ENCODE results near the gene SH3BP4.

SH3BP4 gene

DNA sequence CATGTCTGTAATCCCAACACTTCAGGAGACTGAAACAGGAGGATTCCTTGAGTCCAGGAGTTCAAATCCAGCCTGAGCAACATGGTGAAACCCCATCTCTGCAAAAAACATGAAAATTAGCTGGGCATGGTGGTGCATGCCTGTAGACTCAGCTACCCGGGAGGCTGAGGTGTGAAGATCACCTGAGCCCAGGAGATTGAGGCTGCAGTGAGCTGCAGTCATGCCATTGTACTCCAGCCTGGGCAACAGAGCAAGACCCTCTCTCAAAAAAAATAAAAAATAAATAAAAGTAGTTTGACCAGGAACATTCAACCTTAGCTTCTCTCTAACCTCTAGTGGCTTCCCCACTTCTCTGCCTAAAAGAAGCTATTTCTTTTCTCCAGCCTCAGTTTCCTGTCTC, 23.8 kb downstream of the SH3BP4 start:
- H3K27ac ChIP-seq = no peak overlapping the region
- TF ChIP-seq, protein P1, sequence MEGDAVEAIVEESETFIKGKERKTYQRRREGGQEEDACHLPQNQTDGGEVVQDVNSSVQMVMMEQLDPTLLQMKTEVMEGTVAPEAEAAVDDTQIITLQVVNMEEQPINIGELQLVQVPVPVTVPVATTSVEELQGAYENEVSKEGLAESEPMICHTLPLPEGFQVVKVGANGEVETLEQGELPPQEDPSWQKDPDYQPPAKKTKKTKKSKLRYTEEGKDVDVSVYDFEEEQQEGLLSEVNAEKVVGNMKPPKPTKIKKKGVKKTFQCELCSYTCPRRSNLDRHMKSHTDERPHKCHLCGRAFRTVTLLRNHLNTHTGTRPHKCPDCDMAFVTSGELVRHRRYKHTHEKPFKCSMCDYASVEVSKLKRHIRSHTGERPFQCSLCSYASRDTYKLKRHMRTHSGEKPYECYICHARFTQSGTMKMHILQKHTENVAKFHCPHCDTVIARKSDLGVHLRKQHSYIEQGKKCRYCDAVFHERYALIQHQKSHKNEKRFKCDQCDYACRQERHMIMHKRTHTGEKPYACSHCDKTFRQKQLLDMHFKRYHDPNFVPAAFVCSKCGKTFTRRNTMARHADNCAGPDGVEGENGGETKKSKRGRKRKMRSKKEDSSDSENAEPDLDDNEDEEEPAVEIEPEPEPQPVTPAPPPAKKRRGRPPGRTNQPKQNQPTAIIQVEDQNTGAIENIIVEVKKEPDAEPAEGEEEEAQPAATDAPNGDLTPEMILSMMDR (conservative IDR thresholded peaks at IDR 0.05) = no peak

DNA sequence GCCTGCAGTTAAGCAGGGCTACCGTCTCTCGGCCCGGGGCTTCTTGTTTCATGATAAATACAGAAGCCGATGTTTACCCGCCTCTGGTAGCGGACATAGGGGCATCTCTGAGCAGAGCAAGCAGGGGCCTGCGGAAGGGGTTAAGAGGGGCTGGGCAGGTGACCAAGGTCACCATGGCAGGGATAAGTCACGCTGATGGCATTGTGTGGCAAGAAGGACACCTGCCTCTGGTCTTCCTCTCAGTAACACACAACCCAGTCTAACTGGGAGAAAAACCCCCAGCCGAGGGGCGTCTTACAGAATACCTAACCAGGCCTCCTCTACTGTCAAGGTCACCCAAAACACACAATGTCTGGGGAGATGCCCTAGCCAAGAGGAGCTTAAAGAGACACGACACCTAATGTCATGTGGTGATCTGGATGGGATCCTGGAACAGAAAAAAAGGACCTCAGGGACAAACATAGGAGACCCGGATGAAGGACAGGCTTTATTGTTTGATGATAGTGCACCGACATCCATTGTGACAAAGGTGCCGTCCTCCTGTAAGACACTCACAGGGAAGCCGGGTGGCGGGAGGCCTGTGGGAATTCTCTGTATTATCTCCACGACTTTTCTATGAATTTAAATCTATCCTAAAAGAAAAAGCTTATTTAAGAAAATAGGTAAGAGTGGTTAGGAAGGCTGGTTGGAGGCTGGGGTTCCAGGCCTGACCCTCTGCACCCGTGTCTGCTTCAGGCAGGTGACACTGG, 24.8 kb downstream of the SH3BP4 start:
- H3K27ac ChIP-seq = no peak overlapping the region

DNA sequence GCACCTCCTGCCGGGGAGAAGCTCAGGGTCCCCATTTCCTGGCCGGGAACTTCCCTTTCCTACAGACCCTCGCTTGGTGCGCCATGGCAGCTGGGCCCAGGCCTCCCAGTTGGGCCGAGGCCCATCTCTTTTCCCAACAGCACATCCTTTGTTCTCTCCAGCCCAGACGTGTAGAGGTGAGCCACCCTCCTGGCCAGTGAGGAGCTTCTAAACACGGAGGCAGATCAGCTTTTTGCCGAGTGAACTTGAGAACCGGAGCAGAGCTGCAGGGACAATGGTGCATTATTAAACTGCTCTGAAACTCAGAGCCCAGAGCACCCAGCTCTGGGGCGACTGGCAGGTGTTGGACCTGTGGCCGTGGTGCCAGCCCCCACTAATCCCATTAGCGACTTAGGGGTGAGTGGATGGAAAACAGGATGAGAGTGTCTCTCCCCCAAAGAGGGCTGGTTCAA, 25.4 kb downstream of the SH3BP4 start:
- no peak overlapping the region for H3K27ac ChIP-seq
- TF ChIP-seq, protein P1 (conservative IDR thresholded peaks at IDR 0.05) = no peak

More for the DNA sequence above, 24.8 kb downstream of the SH3BP4 start:
- TF ChIP-seq, protein P1 (conservative IDR thresholded peaks at IDR 0.05) = no peak

DNA sequence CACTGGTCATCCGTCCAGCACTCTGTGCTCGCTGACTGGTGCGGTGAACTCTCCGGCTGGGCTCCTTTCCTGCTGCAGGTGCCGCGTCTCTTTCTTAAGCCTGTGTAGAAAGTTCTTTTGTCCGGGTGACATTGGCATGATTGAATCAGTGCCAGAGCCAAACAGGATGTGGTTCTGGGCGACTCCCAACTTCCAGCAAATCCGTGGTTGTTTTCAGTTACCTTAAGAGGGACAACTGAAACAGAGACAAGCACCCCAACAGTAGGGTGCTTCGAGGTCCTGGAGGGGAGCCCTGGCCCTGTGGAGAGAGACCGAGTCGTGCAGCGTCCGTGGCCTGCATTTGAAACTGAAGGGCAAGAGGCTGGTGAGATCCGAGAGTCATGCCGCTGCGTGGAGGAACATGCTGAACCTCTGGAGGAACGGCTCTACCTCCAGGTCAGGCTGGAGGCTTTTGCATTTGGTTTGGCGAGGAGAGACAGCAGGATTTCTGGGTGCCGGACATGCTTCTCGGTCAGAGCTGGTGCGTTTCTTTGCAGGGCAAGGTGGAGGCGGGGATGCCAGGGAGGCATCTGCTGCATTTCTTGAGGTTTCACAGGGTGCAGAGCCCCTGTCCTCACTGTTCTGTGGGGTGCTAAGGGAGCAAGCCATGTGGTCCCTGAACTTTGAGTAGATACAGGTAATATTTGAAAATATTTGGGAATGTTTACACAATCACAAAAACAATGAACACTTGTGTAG, 26.8 kb downstream of the SH3BP4 start:
- TF ChIP-seq, protein P1 (conservative IDR thresholded peaks at IDR 0.05) = no peak
- H3K27ac ChIP-seq = peak overlapping the region; percentile 71

DNA sequence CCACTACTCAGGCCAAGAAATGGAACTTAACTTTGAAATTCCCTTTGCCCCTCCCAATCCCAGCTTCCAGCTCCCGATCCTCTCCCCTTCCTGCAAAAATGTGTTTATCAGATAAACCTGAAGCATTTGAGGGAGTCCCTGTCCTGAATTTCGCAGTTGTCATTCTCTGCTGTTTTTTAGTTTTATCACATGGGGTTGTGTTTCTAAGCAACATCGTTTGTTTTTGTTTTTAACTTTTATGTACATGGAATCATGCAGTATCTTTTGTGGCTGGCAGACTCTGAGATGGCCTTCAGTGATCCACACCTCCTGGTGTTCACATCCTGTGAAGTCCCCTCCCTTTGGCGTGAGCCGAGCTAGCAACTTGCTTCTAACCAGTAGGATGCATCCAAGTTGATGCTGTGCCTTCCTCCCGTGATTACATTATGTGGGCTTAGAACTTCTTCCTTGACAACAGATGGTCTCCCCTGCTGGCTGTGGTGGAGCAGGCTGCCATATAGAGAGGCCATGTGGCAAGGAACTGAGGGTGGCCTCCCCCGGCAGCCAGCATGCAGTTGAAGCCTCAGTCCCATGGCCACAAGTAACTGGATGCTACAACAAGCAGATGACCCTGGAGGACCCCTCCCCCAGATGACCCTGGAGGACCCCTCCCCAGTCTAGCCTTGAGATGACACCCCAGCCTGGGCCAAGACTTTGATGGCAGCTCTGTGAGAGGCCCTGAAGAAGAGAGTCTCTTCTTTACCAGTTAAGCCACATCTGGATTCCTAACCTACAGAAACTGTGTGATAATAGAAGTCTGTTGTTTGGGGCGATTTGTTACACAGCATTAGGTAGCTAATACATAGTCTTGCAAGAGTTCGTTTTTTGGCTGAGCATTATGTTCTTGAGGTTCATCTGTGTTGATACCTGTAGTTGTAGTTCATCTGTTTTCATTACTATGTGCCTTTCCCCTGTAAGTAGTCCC, 27.7 kb downstream of the SH3BP4 start:
- peak overlapping the region; percentile 71 for H3K27ac ChIP-seq
- TF ChIP-seq, protein P1 (conservative IDR thresholded peaks at IDR 0.05) = no peak

DNA sequence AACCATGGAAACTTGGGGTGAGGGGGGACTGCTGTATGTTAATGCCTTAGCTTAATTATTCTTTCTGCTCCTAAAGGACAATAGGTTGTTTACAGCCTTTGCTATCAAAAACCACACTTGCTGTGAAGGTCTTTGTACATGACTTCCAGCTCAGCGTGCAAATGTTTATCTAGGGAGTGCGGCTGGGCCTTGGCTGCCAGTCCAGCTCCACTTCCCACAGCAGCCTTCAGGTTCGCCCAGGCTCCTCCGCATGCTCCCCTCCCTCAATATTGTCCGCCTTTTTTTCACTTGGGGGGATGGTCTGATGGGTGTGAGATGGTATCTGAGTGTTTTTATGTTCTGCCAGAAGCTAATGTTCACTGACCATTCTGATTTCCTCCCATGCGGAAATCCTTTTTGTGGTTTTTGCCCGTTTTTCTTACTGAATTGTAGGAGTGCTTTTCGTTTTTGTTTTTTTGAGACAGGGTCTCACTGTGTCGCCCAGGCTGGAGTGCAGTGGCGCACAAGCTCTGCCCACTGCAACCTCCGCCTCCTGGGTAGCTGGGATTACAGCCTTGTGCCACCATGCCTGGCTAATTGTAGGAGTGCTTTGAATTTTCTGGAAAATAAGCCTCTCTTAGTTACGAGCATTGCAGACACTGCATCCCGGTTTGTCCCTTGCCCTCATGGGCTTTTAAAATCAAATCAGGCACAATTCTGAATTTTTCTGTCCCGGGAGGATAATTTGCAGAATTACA, 28.8 kb downstream of the SH3BP4 start:
- H3K27ac ChIP-seq = peak overlapping the region; percentile 71
- TF ChIP-seq, protein P1 (conservative IDR thresholded peaks at IDR 0.05) = no peak

All from VCaP (cell line).